Myocyte (in vitro differentiated cells): Measurements from ENCODE around the gene LAMB1. TPM values are rescaled to one million over a fixed set of nuclear protein-coding genes. Genes with fewer than 3 reads are reported as not detected.
"Not testable (repeated sequence)": the region's sequence is repeated elsewhere in the genome, so short reads cannot be mapped to it uniquely, and the experiment has no call there.

Experiments used
- DNase-seq: peaks from one replicate; pipeline ENCODE4 v3.0.0-alpha.2; 2012; ENCODE audit warnings: low read depth
- polyA plus RNA-seq: library from polyadenylated mRNA; unstranded; fragments of >200 nt; gene quantifications from one replicate; pipeline ENCODE4 v1.2.1, GENCODE V29; 2012; ENCODE audit warnings: missing spikeins
- total RNA-seq: library from RNA; depleted of rRNA; stranded (reverse); fragments of >200 nt; gene quantifications from 2 replicates; pipeline ENCODE4 v1.2.3, GENCODE V29; 2014

Gene LAMB1
- 105 and 123 TPM in 2 replicates for total RNA-seq
- 121 TPM for polyA plus RNA-seq

GRCh38 chr7:108002726-108003598 is at the start of gene LAMB1:
LAMB1 (minus strand) TSS chr7:108003161; CDS start chr7:108002885, 276 bp downstream.
- peak; percentile 88 for DNase-seq

DNA sequence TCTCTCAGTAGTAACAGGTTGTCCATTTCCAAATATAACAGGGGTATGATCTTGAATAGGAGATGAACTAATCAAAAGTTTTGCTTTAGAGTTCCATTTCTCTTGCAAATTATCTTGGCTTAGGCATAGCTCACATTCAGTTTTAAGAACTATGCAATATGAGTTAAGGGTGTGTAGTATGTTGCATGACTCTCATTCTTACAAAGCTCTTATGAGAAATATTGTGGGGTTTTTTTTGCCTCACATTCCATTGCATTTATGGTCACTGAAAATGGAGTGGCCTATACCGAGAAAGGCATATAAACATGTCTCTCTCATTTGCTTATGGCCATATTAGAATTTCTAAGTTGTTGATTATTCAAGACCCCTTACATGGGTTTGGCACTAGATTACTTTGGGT is 48.5 kb upstream of the LAMB1 start:
- no peak for DNase-seq

GRCh38 chr7:108049962-108050361 is 47.0 kb upstream of the LAMB1 start:
- DNase-seq: no peak

DNA sequence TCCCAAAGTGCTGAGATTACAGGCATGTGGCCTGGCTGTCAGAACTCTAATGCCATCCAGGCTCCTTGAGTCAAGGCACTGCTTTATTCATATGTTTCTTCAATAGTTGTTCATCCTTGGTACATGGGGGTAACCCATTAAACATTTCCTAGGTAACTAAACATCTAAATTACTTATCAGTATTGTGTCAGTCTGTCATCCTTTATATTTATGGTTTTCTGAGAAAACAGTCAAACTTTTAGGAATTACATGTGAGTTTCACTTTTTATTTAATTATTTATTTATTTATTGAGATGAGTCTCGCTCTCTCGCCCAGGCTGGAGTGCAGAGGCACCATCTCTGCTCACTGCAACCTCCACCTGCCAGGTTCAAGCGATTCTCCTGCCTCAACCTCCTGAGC is 45.5 kb upstream of the LAMB1 start:
- no peak for DNase-seq

DNA sequence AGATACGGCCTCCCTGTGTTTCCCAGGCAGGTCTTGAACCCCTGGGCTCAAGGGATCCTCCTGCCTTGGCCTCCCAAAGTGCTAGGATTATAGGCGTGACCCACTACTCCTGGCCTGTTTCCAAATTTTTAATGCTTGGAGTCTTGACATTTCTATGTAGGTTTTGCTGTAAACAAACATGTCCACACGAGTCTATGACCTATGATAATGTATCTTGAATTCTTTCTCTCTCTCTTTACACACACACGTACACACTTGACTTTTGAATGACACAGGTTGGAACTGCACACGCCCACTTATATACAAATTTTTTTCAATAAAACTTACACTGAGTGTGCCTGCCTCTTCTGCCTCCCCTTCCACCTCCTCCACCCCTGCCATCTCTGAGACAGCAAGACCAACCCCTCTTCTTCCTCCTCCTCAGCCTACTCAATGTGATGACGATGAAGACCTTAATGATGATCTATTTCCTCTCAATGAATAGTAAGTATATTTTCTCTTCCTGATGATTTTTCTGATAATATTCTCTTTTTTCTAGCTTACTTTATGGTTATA is 44.1 kb upstream of the LAMB1 start:
- no peak for DNase-seq

DNA sequence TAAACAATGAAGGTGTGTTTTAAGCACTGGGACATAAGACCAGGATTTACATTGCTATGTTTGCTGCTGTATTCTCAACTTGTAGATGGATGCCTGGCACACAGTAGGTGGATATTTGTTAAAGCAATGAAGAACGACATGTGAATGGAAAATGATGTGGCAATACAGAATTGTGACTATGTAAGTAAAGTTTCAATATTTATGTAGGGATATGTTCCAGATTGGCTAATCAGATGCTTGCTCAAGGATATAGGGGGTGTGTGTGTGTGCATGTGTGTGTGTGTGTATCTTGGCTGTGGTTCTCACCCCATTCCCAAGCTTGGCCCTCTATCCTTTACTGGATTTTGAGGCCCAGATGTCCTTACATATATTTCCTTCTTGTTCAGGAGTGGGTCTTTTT is 42.7 kb upstream of the LAMB1 start:
- no peak for DNase-seq

DNA sequence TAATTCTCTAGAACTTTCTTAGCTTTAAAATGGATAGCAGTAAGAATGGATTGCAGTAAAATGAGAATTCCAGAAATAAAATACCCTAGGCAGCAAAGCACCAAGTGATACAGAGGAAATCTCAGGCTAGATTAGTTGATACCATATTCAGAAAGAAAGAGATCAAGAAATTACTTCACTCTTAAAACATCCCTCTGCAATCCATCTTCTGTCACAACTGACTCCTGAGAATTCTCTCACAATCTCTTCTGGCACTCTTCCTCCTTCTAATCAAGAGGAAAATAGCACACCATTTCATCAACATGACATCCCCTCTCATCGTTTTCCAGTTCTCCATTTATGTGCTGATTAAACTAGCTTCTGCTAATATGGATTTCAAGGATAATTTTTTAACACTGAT is 42.2 kb upstream of the LAMB1 start:
- peak; percentile 27 for DNase-seq

DNA sequence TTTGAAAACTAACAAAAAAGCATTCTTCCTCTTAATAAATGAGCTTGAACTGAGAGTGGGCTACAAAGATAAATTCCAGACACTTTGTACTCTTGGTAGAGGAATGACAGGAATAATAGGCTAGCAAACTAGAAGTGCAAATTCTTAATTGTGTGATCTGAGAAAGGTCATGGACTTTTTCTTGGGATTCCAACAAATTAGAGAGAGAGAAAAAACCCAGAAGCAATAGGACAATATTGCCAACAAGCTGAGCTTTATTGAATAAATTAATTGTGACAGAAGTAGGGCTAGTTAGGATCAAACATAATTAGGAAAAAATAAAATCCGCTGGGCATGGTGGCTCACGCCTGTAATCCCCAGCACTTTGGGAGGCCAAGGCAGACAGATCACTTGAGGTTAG is 41.4 kb upstream of the LAMB1 start:
- no peak for DNase-seq

- no peak for DNase-seq
These were observed 36.0 kb upstream of the LAMB1 start for GRCh38 chr7:108038986-108039385.

GRCh38 chr7:108037741-108038140 is 34.8 kb upstream of the LAMB1 start:
- no peak for DNase-seq

DNA sequence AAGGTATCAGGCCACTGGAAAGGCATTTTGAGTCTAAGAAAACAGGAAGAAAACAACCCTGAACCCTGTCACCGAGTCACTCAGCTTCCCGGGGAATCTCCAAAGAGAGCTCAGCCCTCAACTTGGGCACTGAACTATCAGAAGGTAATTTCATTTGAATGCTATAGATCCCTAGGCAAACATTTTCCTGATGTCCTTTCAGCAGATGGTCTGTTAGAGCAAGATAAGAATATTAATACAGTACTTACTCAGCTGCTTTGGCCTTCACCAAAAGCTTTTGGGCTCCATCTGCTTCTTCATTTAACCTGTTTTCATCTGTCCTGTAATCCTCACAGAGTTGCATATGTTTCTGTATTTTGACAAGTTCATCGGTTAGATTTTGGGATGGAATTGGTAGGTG is 34.2 kb upstream of the LAMB1 start:
- DNase-seq: no peak

DNA sequence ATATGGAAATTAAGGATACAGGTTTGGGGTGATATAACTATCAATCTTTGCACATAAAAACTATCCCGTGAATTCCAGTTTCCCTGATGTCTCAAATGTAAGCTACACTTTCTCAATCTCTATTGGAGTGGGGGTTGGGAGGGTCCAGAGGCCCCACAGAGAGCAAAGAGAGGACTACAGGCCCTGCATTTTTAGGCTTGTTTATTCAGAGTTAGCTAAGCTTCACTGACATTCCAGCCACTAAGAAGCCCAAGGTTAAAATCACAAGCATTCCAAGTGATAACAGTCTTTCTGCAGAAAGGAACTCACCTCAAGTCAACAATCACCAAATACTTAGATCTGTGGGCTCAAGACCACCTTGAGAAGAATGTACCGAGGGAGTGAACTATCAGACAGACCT is 31.6 kb upstream of the LAMB1 start:
- no peak for DNase-seq

DNA sequence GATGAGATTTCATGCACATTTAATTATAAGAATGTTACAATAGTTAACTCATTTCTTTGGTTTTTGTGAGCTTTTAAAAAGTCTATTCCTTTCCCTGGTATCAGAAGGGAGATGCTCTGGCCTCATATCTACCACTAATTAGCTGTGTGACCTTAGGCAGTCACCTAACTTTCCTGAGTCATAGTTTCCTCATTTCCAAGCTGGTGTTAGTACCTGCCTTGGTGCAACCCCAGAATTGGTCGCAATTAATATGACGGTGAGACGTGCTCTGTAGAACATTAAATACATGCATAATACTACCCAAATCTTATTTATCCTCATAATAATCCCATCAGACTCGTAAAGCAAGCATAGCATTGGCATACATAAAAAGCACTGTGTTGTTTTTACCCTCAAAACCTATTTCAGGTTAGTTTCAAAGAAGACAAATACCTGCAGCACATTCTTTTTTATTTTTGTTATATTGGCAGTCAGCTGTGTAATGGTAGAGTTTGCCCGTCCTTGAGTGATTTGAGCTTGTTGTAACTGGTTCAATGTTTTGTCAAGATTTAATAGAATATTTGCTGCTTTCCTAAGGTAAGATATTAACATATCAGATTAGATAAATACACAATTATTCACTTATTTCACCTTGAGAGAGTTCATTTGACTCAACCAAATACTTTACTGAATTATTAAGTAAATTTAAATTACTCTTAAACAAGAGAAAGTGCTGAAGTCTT is 31.0 kb upstream of the LAMB1 start:
- no peak for DNase-seq

GRCh38 chr7:108033309-108033708 is 30.3 kb upstream of the LAMB1 start:
- DNase-seq: not testable (repeated sequence)

DNA sequence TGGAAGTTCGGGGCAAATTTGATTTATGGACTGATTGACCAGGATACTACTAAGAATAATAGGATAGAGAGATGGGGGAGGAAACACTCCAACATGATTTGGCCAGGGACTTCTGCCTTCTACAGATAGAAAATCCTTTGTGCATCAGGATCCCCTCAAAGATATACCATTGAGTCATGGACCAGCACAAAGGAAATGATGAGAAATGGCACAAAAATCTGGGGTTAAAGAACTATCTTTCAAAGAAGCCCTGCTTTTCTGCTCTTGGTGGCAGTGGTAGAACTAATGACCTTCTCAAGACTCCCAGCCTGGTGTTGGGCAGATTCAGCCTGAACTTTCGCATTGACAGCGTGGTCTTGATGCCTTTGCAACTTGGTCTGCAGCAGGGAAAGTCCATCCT is 27.6 kb upstream of the LAMB1 start:
- no peak for DNase-seq

DNA sequence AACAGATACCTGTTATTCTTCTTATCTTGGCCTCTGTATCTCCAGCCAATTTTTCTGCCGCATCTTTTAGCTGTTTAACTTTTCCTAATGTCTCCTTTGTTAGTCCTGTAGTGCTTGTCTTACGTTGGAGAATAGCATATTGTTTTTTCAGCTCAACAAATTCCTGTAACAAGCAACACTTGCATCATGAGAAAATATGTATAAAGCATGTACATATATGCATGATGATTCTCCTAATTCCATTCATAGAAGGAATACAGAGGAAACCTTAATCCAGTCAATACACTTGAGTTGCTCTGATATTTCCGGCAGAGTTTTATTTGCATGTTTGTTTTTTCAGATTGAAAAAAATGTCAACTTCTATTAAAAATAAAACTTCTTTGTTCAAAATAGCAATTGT is 26.1 kb upstream of the LAMB1 start:
- DNase-seq: no peak

DNA sequence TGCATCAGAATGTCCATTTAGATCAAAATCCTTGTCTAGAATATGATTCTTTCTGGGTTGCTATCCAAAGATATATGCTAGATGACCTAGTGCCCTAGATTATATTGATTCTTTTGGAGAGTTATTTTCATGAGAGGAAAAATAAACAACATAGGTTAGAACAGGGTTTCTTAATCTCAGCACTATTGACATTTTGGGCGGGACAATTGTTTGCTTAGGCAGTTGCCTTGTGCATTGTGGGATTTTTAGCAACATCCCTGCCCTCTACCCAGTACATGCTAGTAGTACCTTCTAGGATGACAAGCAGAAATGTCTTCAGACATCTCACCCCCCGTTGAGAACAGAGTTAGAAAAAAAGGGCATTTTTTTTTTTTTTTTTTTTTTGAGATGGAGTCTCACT is 25.1 kb upstream of the LAMB1 start:
- no peak for DNase-seq

- no peak for DNase-seq
These were observed 24.3 kb upstream of the LAMB1 start for GRCh38 chr7:108027239-108027638.

GRCh38 chr7:108026647-108027046 is 23.7 kb upstream of the LAMB1 start:
- peak; percentile 61 for DNase-seq

GRCh38 chr7:108026116-108026515 is 23.2 kb upstream of the LAMB1 start:
- no peak for DNase-seq

GRCh38 chr7:108024538-108024937 is 21.6 kb upstream of the LAMB1 start:
- DNase-seq: no peak

GRCh38 chr7:108020585-108020984 is 17.6 kb upstream of the LAMB1 start:
- DNase-seq: no peak
